Measurements from ENCODE around the gene SF1. TPM values are rescaled to one million over a fixed set of nuclear protein-coding genes. Genes with fewer than 3 reads are reported as not detected.

The SF1 gene
- total and polyA plus RNA-seq, 9 of the 15 experiments (the other 6 are each of a cell fraction or from before 2014, with no cell fraction given), result 13.1 to 334 (median 111) TPM

DNA sequence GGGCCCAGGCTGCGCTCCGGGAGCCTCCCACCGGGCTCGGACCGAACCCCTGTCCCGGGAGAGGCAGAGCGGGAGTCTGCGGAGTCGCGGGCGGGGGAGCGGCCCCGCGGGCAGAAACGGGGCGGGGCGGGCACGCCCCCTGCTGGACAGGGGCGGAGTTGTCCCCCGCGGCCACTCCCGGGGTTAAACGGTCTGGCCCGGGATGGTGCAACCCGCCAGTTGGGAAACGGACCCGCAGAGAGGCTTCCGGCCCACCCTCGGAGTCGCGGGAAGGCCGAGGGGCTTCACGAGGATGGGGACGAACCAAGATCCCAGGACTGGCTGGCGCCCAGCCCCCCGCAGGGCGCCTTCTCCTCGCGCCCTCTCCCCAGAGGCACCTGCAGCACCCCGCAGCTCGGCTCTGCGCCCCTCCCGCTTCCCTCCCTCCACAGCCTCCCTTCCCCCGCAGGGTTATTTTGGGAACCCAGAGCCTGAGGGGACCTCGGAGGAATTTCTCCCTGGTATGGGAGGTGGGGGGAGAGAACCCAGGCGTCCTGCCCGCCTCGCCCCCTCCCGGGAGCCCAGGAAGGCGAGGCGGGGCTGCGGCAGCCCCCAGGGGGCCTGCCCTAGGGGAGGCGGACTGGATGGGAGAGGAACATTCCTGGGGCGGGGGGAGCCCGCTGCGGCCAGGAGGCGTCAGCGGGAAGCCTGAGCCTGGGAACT is 35.3 kb downstream of the SF1 start (continued):
- TF ChIP-seq, protein P1, sequence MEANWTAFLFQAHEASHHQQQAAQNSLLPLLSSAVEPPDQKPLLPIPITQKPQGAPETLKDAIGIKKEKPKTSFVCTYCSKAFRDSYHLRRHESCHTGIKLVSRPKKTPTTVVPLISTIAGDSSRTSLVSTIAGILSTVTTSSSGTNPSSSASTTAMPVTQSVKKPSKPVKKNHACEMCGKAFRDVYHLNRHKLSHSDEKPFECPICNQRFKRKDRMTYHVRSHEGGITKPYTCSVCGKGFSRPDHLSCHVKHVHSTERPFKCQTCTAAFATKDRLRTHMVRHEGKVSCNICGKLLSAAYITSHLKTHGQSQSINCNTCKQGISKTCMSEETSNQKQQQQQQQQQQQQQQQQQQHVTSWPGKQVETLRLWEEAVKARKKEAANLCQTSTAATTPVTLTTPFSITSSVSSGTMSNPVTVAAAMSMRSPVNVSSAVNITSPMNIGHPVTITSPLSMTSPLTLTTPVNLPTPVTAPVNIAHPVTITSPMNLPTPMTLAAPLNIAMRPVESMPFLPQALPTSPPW (CRISPR knock-in tag; IDR thresholded peaks at IDR 0.05), result peak; percentile 90
- no peak for TF ChIP-seq ZKSCAN8 (CRISPR knock-in tag; IDR thresholded peaks at IDR 0.05)
- no peak for TF ChIP-seq C11orf30 (IDR thresholded peaks at IDR 0.05; ENCODE audit: low read depth)
- TF ChIP-seq ERF (CRISPR knock-in tag; IDR thresholded peaks at IDR 0.05), result no peak
- TF ChIP-seq LCOR (CRISPR knock-in tag; IDR thresholded peaks at IDR 0.05), result peak; percentile 22; the same call in 1 of the 2 replicates
- TF ChIP-seq, protein P2, sequence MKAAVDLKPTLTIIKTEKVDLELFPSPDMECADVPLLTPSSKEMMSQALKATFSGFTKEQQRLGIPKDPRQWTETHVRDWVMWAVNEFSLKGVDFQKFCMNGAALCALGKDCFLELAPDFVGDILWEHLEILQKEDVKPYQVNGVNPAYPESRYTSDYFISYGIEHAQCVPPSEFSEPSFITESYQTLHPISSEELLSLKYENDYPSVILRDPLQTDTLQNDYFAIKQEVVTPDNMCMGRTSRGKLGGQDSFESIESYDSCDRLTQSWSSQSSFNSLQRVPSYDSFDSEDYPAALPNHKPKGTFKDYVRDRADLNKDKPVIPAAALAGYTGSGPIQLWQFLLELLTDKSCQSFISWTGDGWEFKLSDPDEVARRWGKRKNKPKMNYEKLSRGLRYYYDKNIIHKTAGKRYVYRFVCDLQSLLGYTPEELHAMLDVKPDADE (conservative IDR thresholded peaks at IDR 0.05; ENCODE audit: control insufficient read depth, low read depth, low read length), result 0 out of 2 replicates have a peak, but pooled peaks have one; percentile 32
- TF ChIP-seq, protein P3, sequence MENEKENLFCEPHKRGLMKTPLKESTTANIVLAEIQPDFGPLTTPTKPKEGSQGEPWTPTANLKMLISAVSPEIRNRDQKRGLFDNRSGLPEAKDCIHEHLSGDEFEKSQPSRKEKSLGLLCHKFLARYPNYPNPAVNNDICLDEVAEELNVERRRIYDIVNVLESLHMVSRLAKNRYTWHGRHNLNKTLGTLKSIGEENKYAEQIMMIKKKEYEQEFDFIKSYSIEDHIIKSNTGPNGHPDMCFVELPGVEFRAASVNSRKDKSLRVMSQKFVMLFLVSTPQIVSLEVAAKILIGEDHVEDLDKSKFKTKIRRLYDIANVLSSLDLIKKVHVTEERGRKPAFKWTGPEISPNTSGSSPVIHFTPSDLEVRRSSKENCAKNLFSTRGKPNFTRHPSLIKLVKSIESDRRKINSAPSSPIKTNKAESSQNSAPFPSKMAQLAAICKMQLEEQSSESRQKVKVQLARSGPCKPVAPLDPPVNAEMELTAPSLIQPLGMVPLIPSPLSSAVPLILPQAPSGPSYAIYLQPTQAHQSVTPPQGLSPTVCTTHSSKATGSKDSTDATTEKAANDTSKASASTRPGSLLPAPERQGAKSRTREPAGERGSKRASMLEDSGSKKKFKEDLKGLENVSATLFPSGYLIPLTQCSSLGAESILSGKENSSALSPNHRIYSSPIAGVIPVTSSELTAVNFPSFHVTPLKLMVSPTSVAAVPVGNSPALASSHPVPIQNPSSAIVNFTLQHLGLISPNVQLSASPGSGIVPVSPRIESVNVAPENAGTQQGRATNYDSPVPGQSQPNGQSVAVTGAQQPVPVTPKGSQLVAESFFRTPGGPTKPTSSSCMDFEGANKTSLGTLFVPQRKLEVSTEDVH (IDR thresholded peaks at IDR 0.05; ENCODE audit: low read depth, partially characterized antibody), result peak; percentile 27
- TF ChIP-seq POLR3G (IDR thresholded peaks at IDR 0.05; ENCODE audit: extremely low read depth, insufficient read length, insufficient replicate concordance), result no peak
- TF ChIP-seq HMG20B (CRISPR knock-in tag; IDR thresholded peaks at IDR 0.05), result no peak
- TF ChIP-seq, protein P4, sequence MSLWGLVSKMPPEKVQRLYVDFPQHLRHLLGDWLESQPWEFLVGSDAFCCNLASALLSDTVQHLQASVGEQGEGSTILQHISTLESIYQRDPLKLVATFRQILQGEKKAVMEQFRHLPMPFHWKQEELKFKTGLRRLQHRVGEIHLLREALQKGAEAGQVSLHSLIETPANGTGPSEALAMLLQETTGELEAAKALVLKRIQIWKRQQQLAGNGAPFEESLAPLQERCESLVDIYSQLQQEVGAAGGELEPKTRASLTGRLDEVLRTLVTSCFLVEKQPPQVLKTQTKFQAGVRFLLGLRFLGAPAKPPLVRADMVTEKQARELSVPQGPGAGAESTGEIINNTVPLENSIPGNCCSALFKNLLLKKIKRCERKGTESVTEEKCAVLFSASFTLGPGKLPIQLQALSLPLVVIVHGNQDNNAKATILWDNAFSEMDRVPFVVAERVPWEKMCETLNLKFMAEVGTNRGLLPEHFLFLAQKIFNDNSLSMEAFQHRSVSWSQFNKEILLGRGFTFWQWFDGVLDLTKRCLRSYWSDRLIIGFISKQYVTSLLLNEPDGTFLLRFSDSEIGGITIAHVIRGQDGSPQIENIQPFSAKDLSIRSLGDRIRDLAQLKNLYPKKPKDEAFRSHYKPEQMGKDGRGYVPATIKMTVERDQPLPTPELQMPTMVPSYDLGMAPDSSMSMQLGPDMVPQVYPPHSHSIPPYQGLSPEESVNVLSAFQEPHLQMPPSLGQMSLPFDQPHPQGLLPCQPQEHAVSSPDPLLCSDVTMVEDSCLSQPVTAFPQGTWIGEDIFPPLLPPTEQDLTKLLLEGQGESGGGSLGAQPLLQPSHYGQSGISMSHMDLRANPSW (CRISPR knock-in tag; IDR thresholded peaks at IDR 0.05), result no peak
- TF ChIP-seq ATF1 (CRISPR knock-in tag; IDR thresholded peaks at IDR 0.05), result no peak
- TF ChIP-seq ATF1 (tag; IDR thresholded peaks at IDR 0.05), result no peak
- TF ChIP-seq, protein P5, sequence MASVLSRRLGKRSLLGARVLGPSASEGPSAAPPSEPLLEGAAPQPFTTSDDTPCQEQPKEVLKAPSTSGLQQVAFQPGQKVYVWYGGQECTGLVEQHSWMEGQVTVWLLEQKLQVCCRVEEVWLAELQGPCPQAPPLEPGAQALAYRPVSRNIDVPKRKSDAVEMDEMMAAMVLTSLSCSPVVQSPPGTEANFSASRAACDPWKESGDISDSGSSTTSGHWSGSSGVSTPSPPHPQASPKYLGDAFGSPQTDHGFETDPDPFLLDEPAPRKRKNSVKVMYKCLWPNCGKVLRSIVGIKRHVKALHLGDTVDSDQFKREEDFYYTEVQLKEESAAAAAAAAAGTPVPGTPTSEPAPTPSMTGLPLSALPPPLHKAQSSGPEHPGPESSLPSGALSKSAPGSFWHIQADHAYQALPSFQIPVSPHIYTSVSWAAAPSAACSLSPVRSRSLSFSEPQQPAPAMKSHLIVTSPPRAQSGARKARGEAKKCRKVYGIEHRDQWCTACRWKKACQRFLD (CRISPR knock-in tag; IDR thresholded peaks at IDR 0.05), result no peak
- TF ChIP-seq, protein P6, sequence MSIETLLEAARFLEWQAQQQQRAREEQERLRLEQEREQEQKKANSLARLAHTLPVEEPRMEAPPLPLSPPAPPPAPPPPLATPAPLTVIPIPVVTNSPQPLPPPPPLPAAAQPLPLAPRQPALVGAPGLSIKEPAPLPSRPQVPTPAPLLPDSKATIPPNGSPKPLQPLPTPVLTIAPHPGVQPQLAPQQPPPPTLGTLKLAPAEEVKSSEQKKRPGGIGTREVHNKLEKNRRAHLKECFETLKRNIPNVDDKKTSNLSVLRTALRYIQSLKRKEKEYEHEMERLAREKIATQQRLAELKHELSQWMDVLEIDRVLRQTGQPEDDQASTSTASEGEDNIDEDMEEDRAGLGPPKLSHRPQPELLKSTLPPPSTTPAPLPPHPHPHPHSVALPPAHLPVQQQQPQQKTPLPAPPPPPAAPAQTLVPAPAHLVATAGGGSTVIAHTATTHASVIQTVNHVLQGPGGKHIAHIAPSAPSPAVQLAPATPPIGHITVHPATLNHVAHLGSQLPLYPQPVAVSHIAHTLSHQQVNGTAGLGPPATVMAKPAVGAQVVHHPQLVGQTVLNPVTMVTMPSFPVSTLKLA (conservative IDR thresholded peaks at IDR 0.05), result no peak; a peak in 2 of 4 replicates
- TF ChIP-seq, protein P7, sequence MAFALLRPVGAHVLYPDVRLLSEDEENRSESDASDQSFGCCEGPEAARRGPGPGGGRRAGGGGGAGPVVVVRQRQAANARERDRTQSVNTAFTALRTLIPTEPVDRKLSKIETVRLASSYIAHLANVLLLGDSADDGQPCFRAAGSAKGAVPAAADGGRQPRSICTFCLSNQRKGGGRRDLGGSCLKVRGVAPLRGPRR (CRISPR knock-in tag; IDR thresholded peaks at IDR 0.05), result no peak

Measured in K562 (cell line).